Fibroblast of villous mesenchyme (primary cell): ENCODE measurements around the gene OSBPL10. TPM values are rescaled to one million over a fixed set of nuclear protein-coding genes. Genes with fewer than 3 reads are reported as not detected.
A peak's percentile ranks its signal among the peaks of the same experiment; 100 is the strongest.
"Not testable (repeated sequence)": the region's sequence is repeated elsewhere in the genome, so short reads cannot be mapped to it uniquely, and the experiment has no call there.

Experiments used
- DNase-seq: peaks from one replicate; pipeline ENCODE4 v3.0.0-alpha.2; 2010; ENCODE audit warnings: low read depth
- H3K4me3 ChIP-seq: 2 replicates; pipeline ENCODE4 v1.5.1; 2011; ENCODE audit warnings: low read depth, mild to moderate bottlenecking, low read length
- CTCF ChIP-seq: IDR thresholded peaks from 2 replicates; pipeline ENCODE4 v1.5.1; 2012; ENCODE audit warnings: low read depth, mild to moderate bottlenecking, low read length; ENCODE audit not compliant: insufficient read depth
- total RNA-seq: library from RNA; depleted of rRNA; stranded (reverse); fragments of >200 nt; gene quantifications from 2 replicates; pipeline ENCODE4 v1.2.3, GENCODE V29; 2012

Gene OSBPL10
- total RNA-seq, 1 donor: 7.3 TPM

- TF ChIP-seq CTCF: peak; percentile 74
- no peak overlapping the region for H3K4me3 ChIP-seq
- peak; percentile 73 for DNase-seq
Measured at GRCh38 chr3:32018757-32019564, 37.9 kb upstream of the OSBPL10 start.

GRCh38 chr3:32017286-32017685, 36.2 kb upstream of the OSBPL10 start:
- peak; percentile 56 for DNase-seq
- TF ChIP-seq CTCF: no peak
- H3K4me3 ChIP-seq: no peak overlapping the region

GRCh38 chr3:32015638-32016037, 34.6 kb upstream of the OSBPL10 start:
- H3K4me3 ChIP-seq, DNase-seq: not testable (repeated sequence)

- not testable (repeated sequence) for DNase-seq, H3K4me3 ChIP-seq
- TF ChIP-seq CTCF: peak; percentile 2
Measured at GRCh38 chr3:32010699-32011098, 29.6 kb upstream of the OSBPL10 start.

GRCh38 chr3:32009957-32010356, 28.9 kb upstream of the OSBPL10 start:
- no peak for DNase-seq
- H3K4me3 ChIP-seq: no peak overlapping the region
- no peak for TF ChIP-seq CTCF

- no peak for DNase-seq
- no peak overlapping the region for H3K4me3 ChIP-seq
- no peak for TF ChIP-seq CTCF
Measured at GRCh38 chr3:32009101-32009500, 28.0 kb upstream of the OSBPL10 start.

- TF ChIP-seq CTCF: peak; percentile 25
- no peak for DNase-seq
- H3K4me3 ChIP-seq: no peak overlapping the region
Measured at GRCh38 chr3:32004113-32004765, 23.2 kb upstream of the OSBPL10 start.
